Adrenal gland (tissue), 12 donors: Measurements from ENCODE around the gene ARHGEF33. TPM values are rescaled to one million over a fixed set of nuclear protein-coding genes. Genes with fewer than 3 reads are reported as not detected.

ENCODE experiments used
- DNase-seq, 7 donors: peaks; one replicate each; pipeline ENCODE4 v3.0.0-alpha.2; 2019 to 2020
- H3K27ac ChIP-seq, 5 donors: fragments of 200-600 bp; sonication (generic) in 4 of 5; 1 replicate in 3 of 5; 2 replicates in 2 of 5; pipeline versions ENCODE4 v1.5.1 to v1.8.0; 2016 to 2020; ENCODE audit warnings: mild to moderate bottlenecking in 1 of 5
- H3K27me3 ChIP-seq: fragments of 200-600 bp; 2 replicates; pipeline ENCODE4 v1.8.0; 2021
- H3K36me3 ChIP-seq, 2 donors: fragments of 200-600 bp; replicated peaks in 1 of 2; 1 replicate in 1 of 2; 2 replicates in 1 of 2; pipeline versions ENCODE4 v1.5.1 to v1.8.0; 2018 to 2022
- H3K4me1 ChIP-seq, 2 donors: fragments of 200-600 bp; replicated peaks in 1 of 2; 1 replicate in 1 of 2; 2 replicates in 1 of 2; pipeline versions ENCODE4 v1.5.1 to v1.8.0; 2018 to 2021
- H3K4me3 ChIP-seq, 4 donors: fragments of 200-600 bp; sonication (generic) in 3 of 4; one replicate each; pipeline ENCODE4 v1.5.1; 2016 to 2018
- H3K9me3 ChIP-seq, 3 donors: fragments of 200-600 bp; sonication (generic) in 1 of 3; replicated peaks in 1 of 3; 1 replicate in 2 of 3; 2 replicates in 1 of 3; pipeline versions ENCODE4 v1.5.1 to v1.8.0; 2016 to 2021
- CTCF ChIP-seq, 6 experiments: fragments of 450-650 bp in 4 of 6; fragments of 200-600 bp in 2 of 6; sonication (generic) in 1 of 6; IDR thresholded peaks; 1 replicate in 5 of 6; 2 replicates in 1 of 6; pipeline versions ENCODE4 v1.5.1 to v1.8.0; 2016 to 2021; ENCODE audit warnings: antibody characterized with exemption in 6 of 6, mild to moderate bottlenecking in 2 of 6, moderate library complexity in 1 of 6
- POLR2A ChIP-seq, 2 donors: fragments of 450-650 bp; IDR thresholded peaks; one replicate each; pipeline ENCODE4 v1.6.1; 2017; ENCODE audit warnings: antibody characterized with exemption in 2 of 2, mild to moderate bottlenecking in 2 of 2, moderate library complexity in 1 of 2
- WGBS, 4 donors: extraction: QIAGEN DNeasy Blood & Tissue Kit in 2 of 4; methylation state at CpG; one replicate each; pipeline versions ENCODE4 v1.1.5 to v1.1.7; 2013 to 2017; 5-methylcytosine and 5-hydroxymethylcytosine counted together
- intact Hi-C, 2 donors: fragments of 100-400 bp; cut with DNase I; formaldehyde crosslinking; loops; one replicate each; pipeline versions ENCODE4 v1.14.1 to v1.15.0; 2022 to 2023
- polyA plus RNA-seq, 3 donors: library from polyadenylated mRNA; stranded (reverse); fragments of 200-250 nt in 2 of 3; fragments of 350-450 nt in 1 of 3; fragmentation: Illumina TruSeq in 1 of 3; extraction: RNeasy Lipid Tissue Mini Kit (QIAGEN cat#74804) in 1 of 3; gene quantifications; one replicate each; pipeline ENCODE4 v1.2.3, GENCODE V29; 2013 to 2014
- total RNA-seq, 9 donors: library from RNA; depleted of rRNA in 4 of 9; stranded (reverse); fragments of >200 nt in 4 of 9; fragments of 120-200 nt in 1 of 9; fragmentation: NEBNext Ultra II Directional in 1 of 9; extraction: Animal tissue kit (Norgen Biotek cat#: 25700) in 1 of 9; gene quantifications; one replicate each; pipeline versions ENCODE4 v1.1.0 to v1.2.4, GENCODE V29; 2013 to 2023
- donor health status: healthy with polysubstance abuse.
- donor health status: Bipolar disorder and iron deficiency.
- donor health status: DM: yes; HTN: yes; CAD: no.
- donor health status: DM: no; HTN: no; CAD: no.
- donor health status: DM: no; HTN: no; CAD: no.
- donor health status: DM: yes; HTN: yes; CAD: no.

ARHGEF33 gene
- total and polyA plus RNA-seq, 12 donors, result 0.49 to 8.3 (median 1.9) TPM

GRCh38 chr2:38957972-38958371, 68.3 kb downstream of the ARHGEF33 start:
- intact Hi-C loops, result loop anchor here in 1 of 2 donors (10.0 kb wide), 1 partner anchor 267 kb away; no protein-coding TSS in a partner anchor
- no peak overlapping the region for H3K4me3 ChIP-seq
- no peak for DNase-seq
- no peaks in the 10 kb centered on the region for H3K27me3 ChIP-seq
- H3K36me3 ChIP-seq, result no peaks in the 10 kb centered on the region
- no peak for TF ChIP-seq CTCF (IDR thresholded peaks at IDR 0.05)
- no peak for TF ChIP-seq POLR2A (IDR thresholded peaks at IDR 0.05)
- no peak overlapping the region for H3K27ac ChIP-seq
- H3K4me1 ChIP-seq, result peaks cover 6% of the 10 kb centered on the region in 2 donors
- 94 to 98% (median 96%) methylated on average over 4 to 5 of the region's 5 CpGs for WGBS, 4 donors
- H3K9me3 ChIP-seq, result no peaks in the 10 kb centered on the region

DNA sequence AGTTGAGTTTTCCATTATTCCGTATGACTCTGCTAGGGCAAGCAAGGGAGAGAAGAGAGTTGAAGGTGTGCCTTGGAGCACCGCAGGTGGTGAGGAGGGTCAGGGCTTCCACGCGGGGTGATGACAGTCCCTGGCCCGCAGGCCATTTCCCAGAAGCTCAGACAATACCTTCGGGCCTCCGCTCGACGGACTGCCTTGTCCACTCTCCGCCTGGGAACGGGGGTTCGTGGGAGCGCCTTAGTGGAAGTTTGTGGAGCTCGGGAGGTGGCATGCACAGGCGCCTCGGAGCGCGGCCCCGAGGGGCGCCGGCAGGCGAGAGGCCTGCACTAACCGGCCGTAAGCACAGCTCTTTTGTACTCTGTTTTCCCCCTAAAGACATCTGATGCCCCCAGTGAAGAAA, 69.8 kb downstream of the ARHGEF33 start:
- TF ChIP-seq POLR2A (IDR thresholded peaks at IDR 0.05) (no peak), CTCF (IDR thresholded peaks at IDR 0.05) (no peak)
- no peak overlapping the region for H3K27ac ChIP-seq
- no peaks in the 10 kb centered on the region for H3K9me3 ChIP-seq
- peak overlapping the region in 1 of 4 donors; percentile 62 for H3K4me3 ChIP-seq
- intact Hi-C loops, result loop anchor here in 1 of 2 donors (10.0 kb wide), 1 partner anchor 265 kb away; no protein-coding TSS in a partner anchor
- peak in 1 of 7 donors; percentile 25 for DNase-seq
- no peaks in the 10 kb centered on the region for H3K36me3 ChIP-seq
- peaks cover 6% of the 10 kb centered on the region in 2 donors for H3K4me1 ChIP-seq
- 80 to 88% (median 84%) methylated on average over 12 to 24 of the region's 24 CpGs for WGBS, 4 donors
- no peaks in the 10 kb centered on the region for H3K27me3 ChIP-seq

GRCh38 chr2:38959938-38960608, 70.4 kb downstream of the ARHGEF33 start:
- peak; percentile 81 to 89 (median 84) for DNase-seq
- no peaks in the 10 kb centered on the region for H3K36me3 ChIP-seq
- no peaks in the 10 kb centered on the region for H3K9me3 ChIP-seq
- peak overlapping the region in 2 of 5 donors; percentile 21 to 45 for H3K27ac ChIP-seq
- peak in 1 of 2 donors; percentile 32 for TF ChIP-seq POLR2A (IDR thresholded peaks at IDR 0.05)
- peak in 1 of 6 experiments; percentile 32 for TF ChIP-seq CTCF (IDR thresholded peaks at IDR 0.05)
- H3K4me1 ChIP-seq, result peaks cover 6% of the 10 kb centered on the region in 2 donors
- 7 to 14% (median 8%) methylated on average over 15 to 97 of the region's 97 CpGs for WGBS, 4 donors
- H3K4me3 ChIP-seq, result peak overlapping the region in 2 of 4 donors; percentile 27 to 62
- no peaks in the 10 kb centered on the region for H3K27me3 ChIP-seq
- intact Hi-C loops, result loop anchor here in 1 of 2 donors (10.0 kb wide), 1 partner anchor 265 kb away; no protein-coding TSS in a partner anchor

DNA sequence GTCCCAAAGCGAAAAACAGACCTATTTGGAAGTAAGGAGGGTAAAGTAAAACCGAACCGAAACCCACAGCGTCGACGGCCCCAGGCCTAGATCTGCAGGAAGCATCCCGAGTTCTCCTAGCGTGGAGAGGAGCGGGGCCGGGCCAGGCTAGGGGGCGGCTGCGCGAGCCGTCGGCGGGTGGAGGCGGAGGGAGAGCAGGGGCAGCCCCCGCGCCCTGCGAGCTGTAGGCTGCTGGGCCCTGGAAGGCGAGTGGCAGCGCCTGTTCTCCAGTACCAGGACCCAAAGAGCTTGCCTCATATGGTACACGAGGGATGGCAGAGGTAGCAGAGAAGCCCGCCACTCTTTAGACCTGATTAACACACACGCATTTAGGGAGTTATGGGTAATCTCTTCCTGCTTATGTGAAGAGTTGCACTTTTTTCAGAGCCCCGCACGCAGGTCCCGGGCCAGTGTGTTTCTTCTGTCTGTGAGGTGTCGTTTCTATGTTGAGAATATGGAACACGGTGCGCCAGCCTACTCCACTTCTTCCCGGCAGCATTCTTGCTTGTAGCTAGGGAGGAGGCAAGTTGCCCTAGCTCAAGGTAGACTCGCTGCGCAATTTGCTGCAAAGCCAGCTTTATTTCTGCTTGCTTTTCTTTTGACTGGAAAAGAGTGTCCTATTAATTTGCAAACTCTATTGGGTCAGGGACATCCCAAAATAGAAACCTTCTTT, 71.1 kb downstream of the ARHGEF33 start:
- Histone ChIP-seq H3K9me3 (no peaks in the 10 kb centered on the region), H3K4me3 (peak overlapping the region in 1 of 4 donors; percentile 62), H3K27me3 (no peaks in the 10 kb centered on the region), H3K27ac (peak overlapping the region in 1 of 5 donors; percentile 3), H3K4me1 (peaks cover 6% of the 10 kb centered on the region in 2 donors), H3K36me3 (no peaks in the 10 kb centered on the region)
- intact Hi-C loops, result no loop called here
- 48 to 61% (median 54%) methylated on average over 21 to 34 of the region's 34 CpGs for WGBS, 4 donors
- peak in 3 of 7 donors; percentile 19 to 53 (median 23) for DNase-seq
- TF ChIP-seq POLR2A (IDR thresholded peaks at IDR 0.05) (no peak), CTCF (IDR thresholded peaks at IDR 0.05) (no peak)
